GM19240 (cell line): ENCODE results near the gene FRMD5.

Experiments used
- DNase-seq: peaks from one replicate; pipeline ENCODE4 v3.0.0; 2011; ENCODE audit warnings: low spot score; ENCODE audit not compliant: insufficient read length

Gene FRMD5

DNA sequence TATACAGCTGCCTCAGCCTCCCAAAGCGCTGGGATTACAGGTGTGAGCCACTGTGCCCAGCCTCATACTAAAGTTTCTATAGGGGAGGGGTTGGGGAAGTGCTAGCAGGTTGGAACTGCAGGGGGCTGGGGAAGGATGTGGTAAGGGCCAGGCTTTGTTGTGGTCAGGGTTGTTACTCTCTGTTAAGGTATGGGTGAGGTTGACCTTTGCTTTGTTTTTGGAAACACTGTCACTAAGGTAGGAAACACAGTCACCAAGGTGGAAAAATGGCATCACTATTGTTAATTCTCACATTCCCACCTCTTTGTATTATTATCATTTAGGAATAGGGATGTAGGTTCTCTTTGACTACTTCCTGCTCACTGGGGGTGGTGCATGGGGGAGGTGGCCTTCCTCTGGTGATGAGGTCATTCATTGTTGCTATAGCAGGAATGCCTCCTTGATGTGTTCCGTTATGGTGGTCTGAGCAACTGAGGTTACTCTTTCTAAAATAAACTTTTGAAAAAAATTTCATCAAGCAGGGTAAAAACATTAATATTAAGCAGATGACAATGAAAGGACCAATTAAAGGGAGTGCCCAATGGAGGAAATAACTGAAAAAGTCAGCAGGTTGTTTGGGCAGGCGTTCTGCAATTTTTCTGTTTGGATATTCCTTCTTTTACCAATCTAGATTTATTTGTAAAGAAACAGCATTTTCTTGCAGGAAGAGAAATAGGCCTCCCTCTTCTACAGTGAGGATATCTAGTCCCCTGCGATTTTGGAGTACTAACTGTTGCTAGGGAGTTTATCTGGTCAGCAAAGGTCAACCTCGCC lies 217.8 kb downstream of the FRMD5 start:
- DNase-seq: no peak

DNA sequence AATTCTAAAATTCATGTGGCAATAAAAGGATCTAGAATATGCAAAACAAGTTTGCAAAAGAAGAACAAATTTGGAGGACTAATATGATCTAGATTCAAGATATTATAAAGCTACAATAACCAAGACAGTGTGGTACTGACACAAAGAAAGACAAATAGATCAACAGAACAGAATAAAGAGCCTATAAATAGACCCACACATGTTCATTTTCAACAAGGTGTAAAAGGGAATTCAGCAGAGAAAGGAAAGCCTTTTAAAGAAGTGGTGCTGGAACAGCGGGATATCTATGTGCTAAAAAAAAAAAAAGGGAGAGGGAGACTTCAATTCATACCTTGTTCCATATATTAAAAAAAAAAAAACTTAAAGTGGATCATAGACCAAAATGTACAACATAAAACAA lies 219.3 kb downstream of the FRMD5 start:
- no peak for DNase-seq

DNA sequence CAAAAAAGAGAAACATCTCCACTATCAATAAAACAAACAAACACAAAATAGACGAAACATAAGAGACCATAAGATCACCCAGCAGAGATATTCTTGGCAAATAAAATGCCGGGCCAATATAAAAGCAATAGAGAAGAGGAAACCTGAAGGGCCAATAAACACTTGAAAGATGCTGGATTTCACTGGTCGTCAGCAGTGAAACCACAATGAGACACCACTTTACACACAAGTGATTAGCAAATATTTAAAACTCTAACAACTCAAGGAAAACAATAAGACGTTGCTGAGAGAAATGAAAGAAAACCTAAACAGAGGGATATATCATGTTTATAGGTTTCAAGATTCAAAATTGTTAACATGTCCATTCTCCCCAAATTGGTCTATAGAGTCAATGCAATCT lies 219.7 kb downstream of the FRMD5 start:
- no peak for DNase-seq

DNA sequence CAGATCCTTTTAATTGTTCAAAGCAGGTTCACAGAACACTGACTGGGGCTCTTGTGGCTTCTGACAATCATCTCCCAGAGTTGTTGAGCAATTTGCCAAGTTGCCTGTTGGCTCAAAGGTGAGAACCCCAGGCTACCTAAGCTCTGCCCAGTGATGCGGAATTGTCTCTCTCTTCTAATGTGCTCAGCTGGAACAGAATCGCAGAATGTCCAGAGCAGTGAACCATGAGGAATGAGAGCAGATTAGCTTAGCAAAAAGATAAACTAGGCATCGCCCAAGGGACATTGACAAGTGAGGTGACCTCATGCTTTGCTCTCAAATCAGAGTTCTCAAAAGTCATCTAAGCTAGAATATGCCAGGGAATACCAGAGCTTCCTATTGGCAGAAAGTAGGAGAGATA lies 220.2 kb downstream of the FRMD5 start:
- no peak for DNase-seq

DNA sequence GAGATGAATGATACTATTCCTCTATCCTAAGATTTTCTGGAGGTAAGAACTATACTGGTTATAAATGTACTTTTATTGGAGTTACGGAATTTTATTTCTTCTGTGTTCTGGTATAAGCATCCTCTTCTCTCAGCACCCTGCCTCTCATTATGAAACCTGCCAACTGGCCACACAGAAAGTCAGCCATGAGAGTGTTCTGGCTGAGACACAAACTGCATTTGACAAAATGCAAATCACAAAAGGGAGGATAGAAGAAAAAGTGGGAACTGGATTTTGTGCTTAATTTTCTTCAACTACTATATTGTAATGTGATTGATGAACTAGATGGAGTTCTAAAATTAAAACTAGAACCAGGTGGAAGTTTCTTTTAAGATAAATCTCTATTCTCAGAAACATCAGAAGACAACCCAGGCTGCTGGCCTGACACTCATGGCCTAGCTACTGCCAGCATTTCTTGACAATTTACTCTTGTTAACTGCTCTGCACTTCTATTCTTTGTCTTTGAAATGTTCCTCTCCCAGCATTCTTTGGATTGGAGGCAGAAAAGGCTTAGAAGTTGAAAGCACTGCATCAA lies 225.2 kb downstream of the FRMD5 start:
- DNase-seq: no peak

DNA sequence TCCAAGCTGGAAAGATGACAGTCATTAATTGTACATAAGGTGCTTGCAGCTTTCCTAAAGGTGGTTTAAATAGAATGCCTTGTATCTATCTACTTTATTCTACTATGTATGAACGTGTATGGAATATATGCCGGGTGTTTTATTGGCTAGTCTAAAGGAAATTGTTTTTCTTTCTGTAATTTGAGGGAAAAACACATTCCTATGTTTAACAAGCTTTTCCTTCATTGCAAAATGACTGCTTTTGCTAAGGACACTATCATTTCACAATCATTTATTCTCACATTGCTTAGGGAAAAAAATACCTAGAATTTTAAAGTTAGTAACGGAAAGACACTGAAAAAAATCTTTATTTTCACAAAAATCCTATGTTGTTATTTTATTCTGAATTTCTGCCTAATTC lies 226.5 kb downstream of the FRMD5 start:
- DNase-seq: no peak

DNA sequence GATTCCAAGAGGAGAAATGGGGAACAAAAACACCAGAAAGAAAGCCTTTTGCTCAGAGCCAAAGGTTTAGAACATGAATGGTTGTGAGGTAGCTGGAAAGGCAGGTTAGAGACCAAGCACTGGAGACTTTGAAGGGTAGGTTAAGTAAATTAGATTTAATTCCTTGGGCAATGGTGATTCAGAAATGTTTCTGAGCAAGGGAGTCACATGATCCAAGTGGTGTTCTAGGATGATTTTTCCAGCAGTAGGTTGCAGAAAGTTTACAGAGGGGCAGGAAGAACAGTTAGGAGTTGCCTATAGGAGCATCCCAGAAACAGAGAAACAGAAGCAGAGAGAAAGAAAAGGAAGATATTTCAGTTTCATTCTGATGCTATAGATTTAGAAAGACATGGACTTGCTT lies 228.4 kb downstream of the FRMD5 start:
- no peak for DNase-seq

DNA sequence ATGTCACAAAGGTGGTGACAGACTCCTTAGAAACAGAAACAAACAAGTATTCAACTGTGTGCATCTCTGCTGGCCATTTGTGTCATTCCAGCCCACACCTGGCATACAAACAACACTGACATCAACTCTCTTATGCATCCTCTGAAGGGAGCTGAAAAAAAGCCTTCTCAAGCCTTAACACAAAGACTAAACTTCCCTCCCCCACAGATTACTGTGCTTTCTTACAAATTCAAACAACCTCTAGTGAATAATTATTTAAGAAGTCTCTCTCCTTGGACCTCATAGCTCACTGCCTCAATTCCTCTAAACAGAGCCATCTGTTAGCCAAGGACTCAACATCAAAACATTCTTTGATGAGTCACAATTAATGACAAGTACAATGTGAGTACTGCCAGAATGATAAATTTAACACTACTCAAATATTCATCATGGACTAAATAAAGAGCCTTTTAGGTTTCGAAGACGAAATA lies 236.2 kb downstream of the FRMD5 start:
- DNase-seq: no peak

DNA sequence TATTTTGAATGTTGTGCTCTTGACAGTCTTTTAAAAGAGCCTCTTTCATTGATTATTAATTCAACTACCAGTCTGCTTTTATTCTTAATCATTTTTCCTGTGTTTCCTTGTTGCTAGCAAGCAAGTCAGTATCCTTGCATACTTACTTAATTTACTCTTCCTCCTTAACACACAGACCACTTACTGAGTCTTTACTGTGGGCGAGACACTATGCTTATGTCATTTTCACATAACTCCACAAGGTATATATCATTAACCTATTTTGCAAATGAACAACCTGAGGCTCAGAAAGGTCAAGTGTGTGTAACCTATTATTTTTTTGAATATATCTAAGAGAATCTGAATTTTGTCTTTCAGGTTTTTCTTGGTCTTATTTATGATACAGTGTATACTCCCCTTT lies 237.3 kb downstream of the FRMD5 start:
- DNase-seq: no peak

DNA sequence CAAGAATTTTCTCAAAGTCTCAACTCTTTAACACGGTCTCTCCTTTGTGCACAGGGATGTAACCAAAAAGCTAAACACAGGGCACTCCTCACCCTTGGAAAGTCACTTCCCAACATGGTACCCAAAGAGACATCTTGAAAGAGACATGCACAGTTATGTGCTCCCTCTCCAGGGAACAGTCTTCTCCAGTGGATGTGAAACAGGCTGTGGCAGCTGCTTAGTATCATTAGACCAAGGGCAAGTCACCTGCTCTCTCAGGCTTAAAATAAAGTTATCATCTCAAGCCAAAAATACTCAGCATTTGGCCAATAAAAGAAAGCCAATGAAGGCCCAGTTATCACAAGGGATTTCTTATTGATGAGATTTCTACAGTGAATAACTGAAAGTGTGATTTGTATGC lies 239.9 kb downstream of the FRMD5 start:
- DNase-seq: no peak

DNA sequence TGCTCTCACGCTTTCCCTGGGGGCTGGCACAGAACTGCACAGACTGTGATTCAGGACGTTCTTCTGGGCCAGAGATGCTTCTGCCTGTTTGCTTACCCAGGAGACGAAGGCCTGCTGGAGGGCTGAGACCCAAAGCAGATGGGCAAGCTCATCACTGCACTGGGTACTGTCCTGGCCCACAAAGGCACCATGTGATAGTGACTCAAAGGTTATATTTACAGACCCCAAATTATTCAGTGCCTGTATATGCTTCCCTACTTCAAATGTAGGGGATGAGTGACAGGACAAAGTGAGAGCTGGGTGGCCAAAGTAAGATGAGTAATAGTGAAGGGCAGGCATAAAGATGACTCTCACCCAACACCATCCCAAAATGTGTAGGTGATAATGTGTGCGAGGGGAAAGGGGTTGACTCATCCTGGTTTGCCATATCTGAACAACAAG lies 240.9 kb downstream of the FRMD5 start:
- DNase-seq: no peak

DNA sequence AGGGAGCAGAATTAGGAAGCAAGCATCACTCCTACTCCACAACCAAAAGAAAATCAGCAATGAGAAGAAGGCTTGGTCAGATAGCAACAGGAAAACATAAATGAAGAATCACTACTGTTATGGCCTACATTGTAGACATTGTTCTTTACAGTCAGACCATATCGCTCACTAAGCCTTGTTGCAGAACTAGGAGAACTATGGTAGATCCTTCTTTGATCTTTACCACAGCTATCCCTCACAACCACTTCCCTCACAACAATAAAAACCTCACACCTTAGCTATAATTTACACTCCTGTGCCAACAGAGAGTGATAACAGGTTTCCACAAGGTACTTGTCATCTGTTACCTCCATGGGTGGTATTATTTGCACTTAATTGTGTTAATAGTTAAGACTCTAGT lies 241.7 kb downstream of the FRMD5 start:
- no peak for DNase-seq

DNA sequence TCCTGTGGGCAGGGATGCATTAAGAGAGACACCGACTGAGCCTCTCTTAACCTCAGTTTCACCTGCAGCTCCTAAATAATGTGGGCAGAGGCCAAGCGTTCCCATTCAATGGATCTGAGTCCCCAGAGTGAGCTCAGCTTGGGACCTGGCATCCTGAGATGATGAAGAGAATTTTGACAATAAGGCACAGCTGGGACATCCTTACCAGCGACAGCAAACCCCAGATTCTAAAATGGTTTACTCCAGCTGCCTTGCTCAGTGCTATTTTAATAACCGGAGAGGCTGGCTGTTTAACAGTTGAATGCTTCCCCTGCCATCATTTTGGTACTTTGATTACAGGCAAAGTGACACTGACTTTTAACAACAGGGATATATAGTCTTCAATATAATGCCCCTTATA lies 244.5 kb downstream of the FRMD5 start:
- DNase-seq: no peak

DNA sequence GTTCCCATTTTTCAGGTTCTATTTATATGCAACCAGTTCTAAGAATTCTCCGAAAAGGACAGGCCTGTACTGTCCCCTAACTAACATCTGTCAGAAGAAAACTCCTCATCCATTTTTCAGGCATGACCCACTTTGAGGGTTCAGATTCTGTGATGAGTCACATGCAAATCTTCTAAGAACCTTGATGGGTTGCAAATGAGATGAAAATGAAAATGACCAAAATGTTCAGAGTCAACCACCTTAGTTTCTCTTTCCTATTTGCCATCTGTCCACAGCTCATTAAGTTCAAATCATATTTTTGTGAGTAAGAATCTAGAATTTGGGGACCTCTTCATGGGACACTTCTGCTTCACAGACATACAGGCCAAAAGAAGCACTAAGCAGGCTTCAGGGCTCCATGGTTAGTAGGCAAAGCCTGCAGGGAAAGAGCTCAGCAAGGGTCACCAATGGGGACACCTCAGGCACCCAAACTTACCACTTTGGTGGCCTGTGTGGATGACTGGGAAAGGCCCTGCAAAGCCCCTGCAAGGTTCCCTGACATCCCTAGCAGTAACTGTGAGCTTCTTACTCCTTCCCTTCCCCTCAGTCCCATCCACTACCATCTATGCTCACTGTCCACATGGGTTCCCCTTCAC lies 246.3 kb downstream of the FRMD5 start:
- no peak for DNase-seq

DNA sequence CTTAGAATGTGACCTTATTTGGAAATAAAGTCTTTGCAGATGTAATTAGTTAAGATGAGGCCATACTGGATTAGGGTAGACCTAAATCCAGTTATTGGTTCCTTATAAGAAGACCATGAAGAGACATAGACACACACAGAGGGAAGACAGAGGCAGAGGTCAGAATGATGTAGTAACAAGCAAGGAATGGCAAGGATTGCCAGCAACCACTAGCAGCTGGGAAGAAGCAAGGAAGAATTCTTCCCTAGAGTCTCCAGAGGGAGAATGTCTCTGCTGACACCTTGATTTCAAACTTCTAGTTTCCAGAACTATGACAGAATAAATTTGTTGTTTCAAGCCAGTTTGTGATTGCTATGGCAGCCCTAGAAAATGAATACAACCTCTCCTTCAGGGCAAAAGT lies 251.6 kb downstream of the FRMD5 start:
- DNase-seq: no peak

DNA sequence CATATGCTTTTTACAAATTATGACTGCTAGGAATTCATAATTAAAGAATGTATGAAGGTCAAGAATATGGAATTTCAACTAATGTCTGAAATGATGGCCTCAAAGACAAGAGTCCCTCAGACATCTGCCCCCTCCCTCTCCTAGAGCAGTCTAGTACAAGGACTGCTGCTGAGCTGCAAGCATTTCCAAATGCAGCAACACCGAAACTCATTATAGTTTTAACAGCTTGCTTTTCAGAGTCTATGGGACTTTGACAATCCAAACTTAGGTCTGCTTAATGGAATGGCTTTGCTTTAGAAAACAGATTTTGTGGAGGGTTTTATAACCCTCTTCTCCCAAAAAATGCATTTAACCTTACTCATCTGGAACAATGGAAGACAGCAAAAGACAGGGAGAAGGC lies 252.9 kb downstream of the FRMD5 start:
- no peak for DNase-seq

DNA sequence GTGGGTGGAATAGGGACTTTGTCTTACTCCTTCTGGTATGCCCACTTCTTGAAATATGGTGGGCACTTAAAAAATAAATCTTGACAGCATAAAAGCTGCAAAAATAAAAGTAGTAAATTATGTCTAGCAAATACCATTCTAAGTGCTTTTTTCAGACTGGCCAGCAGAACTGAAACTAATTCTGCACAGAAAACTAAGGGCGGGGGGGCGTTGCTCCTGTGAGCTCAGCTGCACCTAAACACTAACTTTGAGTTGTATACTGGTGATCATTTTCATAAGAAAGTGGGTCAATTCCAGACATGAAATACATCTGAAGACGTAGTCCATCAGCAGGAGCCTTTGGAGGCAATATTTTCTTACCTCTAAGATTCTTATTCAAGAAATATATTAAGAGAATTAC lies 253.5 kb downstream of the FRMD5 start:
- DNase-seq: no peak

DNA sequence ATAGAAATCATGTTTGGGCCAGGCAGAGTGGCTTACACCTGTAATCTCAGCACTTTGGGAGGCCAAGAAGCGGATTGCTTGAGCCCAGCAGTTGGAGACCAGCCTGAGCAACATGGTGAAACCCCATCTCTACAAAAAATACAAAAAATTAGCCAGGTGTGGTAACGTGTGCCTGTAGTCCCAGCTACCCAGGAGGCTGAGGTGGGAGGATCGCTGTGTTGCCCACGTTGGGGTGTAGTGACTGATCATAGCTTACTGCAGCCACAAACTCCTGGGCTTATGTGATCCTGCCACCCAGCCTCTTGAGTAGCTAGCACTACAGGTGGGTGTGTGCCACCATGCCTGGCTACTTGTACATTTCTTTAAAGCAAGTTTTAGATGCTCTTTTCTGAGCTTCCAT lies 254.0 kb downstream of the FRMD5 start:
- DNase-seq: no peak

DNA sequence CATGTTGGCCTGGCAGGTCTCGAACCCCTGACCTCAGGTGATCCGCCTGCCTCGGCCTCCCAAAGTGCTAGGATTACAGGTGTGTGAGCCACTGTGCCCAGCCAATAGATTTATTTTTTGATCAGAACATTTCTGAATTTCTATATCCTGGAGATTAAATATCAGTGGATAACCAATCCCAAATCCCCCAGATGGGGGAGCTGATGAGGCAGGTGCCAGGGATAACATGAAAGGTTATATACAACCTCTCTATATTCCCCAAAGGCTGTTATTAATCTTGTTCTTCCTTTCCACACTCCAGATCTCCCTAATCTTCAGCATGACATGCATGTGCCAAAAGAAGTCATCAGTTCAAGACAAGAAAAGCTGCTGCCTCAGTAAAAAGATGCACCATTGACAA lies 256.0 kb downstream of the FRMD5 start:
- DNase-seq: no peak

DNA sequence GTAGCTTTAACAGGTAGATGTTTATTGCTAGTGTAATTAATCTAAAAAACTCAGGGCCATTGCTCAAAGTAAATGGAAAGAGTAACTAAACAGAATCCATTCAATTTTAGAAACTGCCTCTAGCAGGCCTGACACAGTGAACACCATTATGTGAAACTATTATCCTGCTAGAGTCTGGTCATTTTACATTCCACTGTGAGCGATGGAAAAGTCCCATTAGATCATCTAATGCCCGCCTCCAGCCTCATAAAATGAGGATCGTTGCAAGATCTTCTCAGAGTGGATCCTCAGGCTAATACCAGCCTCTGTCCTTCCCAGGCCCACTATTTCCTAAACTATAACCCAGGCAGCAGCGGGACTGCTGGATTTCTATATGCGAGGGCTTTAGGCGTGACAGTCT lies 260.6 kb downstream of the FRMD5 start:
- DNase-seq: no peak

DNA sequence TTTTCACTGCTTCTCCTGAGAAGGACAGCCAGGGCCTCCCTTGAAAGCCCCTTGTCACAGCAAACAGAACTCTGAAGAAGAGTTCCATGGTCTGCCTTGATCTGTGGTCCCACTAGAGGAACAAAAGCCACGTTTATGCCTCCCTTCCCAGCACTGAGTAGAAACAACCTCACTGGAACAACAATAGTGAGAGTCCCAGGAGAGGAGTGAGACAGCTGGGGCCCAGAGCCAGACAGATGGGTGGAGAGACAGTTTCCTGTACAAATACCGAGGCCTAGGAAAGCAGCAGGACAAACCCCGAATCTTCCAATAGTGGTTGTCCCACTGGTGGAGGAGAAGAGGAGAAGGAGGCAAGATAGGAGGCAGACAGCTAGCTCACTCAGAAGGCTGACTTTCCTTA lies 262.2 kb downstream of the FRMD5 start:
- no peak for DNase-seq

DNA sequence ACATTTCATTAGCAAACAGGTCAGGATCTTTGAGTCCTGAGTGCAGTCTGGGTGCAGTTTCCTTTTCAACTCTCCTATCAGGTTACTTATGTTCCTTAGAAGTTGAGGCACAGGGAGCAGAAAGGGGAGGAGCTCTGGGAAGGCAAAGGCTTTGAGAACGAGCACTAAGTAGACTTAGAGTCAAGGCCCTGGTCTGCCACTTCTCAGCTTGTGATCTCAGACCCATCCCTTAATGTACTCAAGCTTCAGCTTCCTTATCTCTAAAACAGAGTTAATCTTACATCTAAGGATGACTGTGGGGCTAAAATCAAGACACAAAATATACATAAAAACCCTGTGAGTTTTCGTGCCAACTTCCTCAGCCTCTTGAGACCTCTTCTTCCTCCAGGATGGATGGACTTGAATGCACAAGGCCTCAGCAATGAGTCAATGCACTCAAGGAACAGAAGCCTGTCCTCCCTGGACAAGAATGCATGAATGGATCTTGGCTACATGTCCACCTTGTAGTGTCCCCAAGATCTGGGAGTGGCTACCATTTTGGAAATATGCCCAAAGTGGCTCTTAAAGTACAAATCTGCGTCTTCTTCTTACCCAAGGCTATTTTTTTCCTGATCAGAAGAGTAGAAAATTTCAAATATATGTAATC lies 263.2 kb downstream of the FRMD5 start:
- no peak for DNase-seq
